ENCODE results near the gene RDH12.

The RDH12 gene

GRCh38 chr14:67763158-67763822 lies 61.6 kb downstream of the RDH12 start (continued):
- TF ChIP-seq POU6F1 (CRISPR knock-in tag; IDR thresholded peaks at IDR 0.05; ENCODE audit: borderline replicate concordance, low read depth) (no peak), ISL1 (CRISPR knock-in tag; IDR thresholded peaks at IDR 0.05) (no peak), ZC3H10 (CRISPR knock-in tag; IDR thresholded peaks at IDR 0.05) (no peak), ZNF8 (CRISPR knock-in tag; IDR thresholded peaks at IDR 0.05) (no peak), TCF4 (CRISPR knock-in tag; IDR thresholded peaks at IDR 0.05; ENCODE audit: borderline replicate concordance) (no peak), TOX (CRISPR knock-in tag; IDR thresholded peaks at IDR 0.05; ENCODE audit: borderline replicate concordance) (no peak), ZNF70 (CRISPR knock-in tag; IDR thresholded peaks at IDR 0.05) (no peak)

GRCh38 chr14:67764496-67764895 lies 62.8 kb downstream of the RDH12 start:
- ATAC-seq, result no peak

GRCh38 chr14:67765192-67765834 lies 63.6 kb downstream of the RDH12 start:
- ATAC-seq, result no peak
- TF ChIP-seq CSRNP3 (CRISPR knock-in tag; IDR thresholded peaks at IDR 0.05), result no peak
- TF ChIP-seq TOX (CRISPR knock-in tag; IDR thresholded peaks at IDR 0.05; ENCODE audit: borderline replicate concordance), result no peak
- no peak for TF ChIP-seq SNAI2 (CRISPR knock-in tag; IDR thresholded peaks at IDR 0.05)
- no peak for TF ChIP-seq ZFP3 (CRISPR knock-in tag; IDR thresholded peaks at IDR 0.05)
- no peak for TF ChIP-seq TCF4 (CRISPR knock-in tag; IDR thresholded peaks at IDR 0.05; ENCODE audit: borderline replicate concordance)
- no peak for TF ChIP-seq ARNTL (CRISPR knock-in tag; IDR thresholded peaks at IDR 0.05; ENCODE audit: borderline replicate concordance, low read depth)
- TF ChIP-seq CREB5 (CRISPR knock-in tag; IDR thresholded peaks at IDR 0.05; ENCODE audit: low read depth), result no peak
- TF ChIP-seq TSHZ2 (CRISPR knock-in tag; IDR thresholded peaks at IDR 0.05), result no peak
- no peak for TF ChIP-seq PPARA (CRISPR knock-in tag; IDR thresholded peaks at IDR 0.05; ENCODE audit: borderline replicate concordance)
- TF ChIP-seq CSDC2 (CRISPR knock-in tag; IDR thresholded peaks at IDR 0.05), result no peak

More at GRCh38 chr14:67764496-67764895, 62.8 kb downstream of the RDH12 start:
- TF ChIP-seq PPARA (CRISPR knock-in tag; IDR thresholded peaks at IDR 0.05; ENCODE audit: borderline replicate concordance) (no peak), TSHZ2 (CRISPR knock-in tag; IDR thresholded peaks at IDR 0.05) (no peak), CSDC2 (CRISPR knock-in tag; IDR thresholded peaks at IDR 0.05) (no peak), TCF4 (CRISPR knock-in tag; IDR thresholded peaks at IDR 0.05; ENCODE audit: borderline replicate concordance) (no peak), TOX (CRISPR knock-in tag; IDR thresholded peaks at IDR 0.05; ENCODE audit: borderline replicate concordance) (no peak), ARNTL (CRISPR knock-in tag; IDR thresholded peaks at IDR 0.05; ENCODE audit: borderline replicate concordance, low read depth) (no peak), ZFP30 (CRISPR knock-in tag; IDR thresholded peaks at IDR 0.05) (no peak), ESRRG (CRISPR knock-in tag; IDR thresholded peaks at IDR 0.05) (no peak), SNAI2 (CRISPR knock-in tag; IDR thresholded peaks at IDR 0.05) (no peak), PATZ1 (CRISPR knock-in tag; IDR thresholded peaks at IDR 0.05; ENCODE audit: borderline replicate concordance) (no peak), ZC3H10 (CRISPR knock-in tag; IDR thresholded peaks at IDR 0.05) (no peak)
